Inflammatory macrophage treated with lipopolysaccharide for 1 hour (primary cell): Measurements from ENCODE around the gene PLA2G5.

Experiments used
- DNase-seq, 2 donors: peaks; one replicate each; pipeline ENCODE4 v3.0.0-alpha.2; 2020 to 2022

Gene PLA2G5

DNA sequence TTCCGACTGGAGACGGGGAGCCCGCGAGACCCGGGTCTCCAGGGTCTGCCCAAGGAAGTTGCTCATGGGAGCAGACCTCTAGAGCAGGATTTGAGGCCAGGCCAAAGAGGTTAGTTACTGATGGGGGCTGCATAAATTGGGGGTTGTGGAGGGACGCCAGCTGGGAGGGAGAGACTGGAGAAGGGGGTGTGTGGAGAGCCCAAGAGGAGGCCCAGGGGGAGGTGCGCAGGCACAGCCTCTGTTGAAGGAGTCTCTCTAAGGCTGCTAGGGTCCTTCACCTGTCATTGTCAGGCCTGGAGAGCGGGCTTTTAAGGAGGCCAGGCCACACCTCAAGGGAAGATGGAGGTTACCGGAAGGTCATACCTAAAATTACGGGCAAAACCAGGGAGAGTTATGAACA is 363 bp downstream of the PLA2G5 start:
- DNase-seq, result no peak

GRCh38 chr1:20071416-20071815 is 1.4 kb downstream of the PLA2G5 start:
- DNase-seq, result no peak

DNA sequence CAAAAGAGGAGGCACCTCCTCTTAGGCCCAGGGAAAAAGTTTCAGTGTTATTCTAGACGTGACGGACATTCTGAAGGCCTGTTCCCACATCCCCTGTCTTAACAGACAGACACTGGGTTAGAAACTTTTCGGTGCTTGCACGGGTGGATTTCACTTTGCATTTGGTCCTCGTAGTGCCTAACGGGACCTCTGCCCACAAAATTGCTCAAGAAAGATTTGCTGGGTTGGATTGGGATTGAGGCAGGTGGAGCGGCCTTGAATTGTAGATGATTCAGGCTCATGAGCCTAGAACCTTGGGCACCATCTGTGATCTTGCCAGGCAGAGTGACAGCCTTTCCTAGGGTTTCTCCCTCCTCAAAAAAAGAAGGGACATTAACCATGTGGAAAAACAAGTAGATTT is 2.8 kb downstream of the PLA2G5 start:
- DNase-seq, result no peak

GRCh38 chr1:20073256-20073655 is 3.3 kb downstream of the PLA2G5 start:
- DNase-seq, result no peak

DNA sequence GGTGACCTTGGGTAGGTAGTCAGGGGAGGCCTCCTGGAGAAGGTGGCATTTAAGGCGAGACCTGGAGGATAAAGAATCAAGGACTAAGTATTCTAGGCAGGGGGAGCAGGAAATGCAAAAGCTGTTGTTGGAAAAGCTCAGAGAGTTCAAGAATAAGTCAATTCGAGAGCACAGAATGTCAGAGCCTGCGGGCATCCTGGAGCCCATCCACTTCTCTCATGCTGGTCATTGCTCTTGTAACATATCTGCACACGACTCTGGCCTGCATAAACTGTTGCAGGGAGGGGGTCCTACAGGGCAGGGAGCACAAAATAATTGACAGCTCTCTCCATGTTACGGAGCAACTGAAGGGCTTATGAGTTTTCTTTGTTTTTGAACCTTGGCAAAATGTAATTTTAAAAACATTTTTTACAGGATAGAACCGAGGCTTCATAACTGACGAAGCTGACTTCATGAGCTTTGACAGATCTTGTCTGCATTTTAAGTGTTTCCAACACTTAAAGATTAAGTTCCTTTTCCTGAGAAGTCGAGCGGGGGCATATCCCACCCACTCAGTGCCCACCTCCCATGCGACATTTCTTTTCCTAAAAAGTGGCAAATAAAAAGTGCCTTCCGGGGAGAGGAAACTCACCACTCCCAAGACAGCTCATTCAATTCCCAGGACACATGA is 4.2 kb downstream of the PLA2G5 start:
- no peak for DNase-seq

DNA sequence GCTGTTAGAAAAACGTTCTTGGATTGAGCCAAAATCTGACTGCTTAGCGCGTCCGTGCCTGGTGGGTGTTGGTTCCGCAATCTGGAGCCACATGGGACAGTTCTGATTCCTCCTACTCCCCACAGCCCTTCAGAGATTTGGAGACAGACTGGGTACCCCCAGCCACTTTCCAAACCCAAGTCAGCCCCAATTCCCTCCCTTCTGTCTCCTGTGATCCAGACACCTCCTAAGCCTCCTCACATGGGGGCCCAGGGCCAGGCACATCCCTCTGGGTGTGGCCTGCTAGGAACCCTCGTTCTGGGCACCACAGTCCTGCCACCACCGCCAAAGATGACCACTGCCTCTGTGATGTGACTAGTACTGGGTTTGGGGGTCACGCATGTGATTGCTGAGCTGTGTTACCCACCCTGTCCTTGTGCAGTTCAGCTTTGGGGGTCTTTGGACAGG is 4.8 kb downstream of the PLA2G5 start:
- DNase-seq, result no peak

- no peak for DNase-seq
Measured at GRCh38 chr1:20075345-20075744, 5.4 kb downstream of the PLA2G5 start.

- DNase-seq, result no peak
Measured at GRCh38 chr1:20076223-20076622, 6.2 kb downstream of the PLA2G5 start.

DNA sequence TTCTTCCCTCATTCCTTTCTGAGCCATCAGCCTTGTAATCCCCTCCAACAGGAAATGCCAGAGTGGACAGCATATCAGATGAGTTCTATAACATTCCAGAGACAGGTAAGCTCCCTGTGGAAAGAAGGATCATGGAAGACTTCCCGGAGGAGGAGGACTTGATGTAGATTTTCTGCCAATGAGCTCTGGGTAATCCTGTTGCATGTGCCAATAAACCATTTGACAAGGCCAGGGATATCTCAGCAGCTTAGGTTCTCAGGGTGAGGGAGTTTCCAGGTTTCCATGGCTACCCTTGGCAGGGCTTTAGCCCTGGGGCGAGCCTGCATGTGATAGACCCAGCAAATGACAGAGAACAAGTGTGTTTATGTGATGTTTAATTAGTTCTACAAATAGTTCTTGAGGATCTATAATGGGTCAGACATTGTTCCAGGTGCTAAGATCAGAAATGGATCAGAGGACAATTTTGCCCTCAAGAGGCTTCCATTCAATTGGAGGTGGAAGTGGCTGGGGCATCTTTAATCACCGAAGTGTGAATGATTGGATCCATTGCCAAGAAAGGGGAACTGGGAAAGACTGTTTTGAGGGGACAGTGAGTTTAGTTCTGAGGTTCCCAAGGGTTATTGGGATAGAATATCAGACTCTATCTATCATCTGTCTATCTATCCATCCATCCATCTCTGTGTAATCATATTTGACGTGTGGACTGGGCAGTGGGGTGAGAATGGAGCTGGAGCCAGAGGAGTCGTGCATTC is 6.9 kb downstream of the PLA2G5 start:
- DNase-seq, result no peak

GRCh38 chr1:20078171-20078651 is 8.2 kb downstream of the PLA2G5 start:
- no peak for DNase-seq

DNA sequence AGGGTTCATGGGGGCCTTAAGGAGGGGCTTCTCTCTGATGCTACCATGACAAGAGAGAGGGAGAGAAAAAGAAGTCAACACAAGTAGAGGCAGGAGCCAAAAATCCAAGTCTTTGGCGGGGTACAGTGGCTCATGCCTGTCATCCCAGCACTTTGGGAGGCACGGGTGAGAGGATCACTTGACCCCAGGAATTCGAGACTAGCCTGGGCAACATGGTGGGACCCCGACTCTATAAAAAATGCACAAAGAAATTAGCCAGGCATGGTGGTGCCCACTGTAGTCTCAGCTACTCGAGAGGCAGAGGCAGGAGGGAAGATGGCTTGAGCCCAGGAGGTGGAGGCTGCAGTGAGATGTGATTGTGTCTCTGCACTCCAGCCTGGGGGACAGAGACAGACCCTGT is 8.7 kb downstream of the PLA2G5 start:
- DNase-seq, result no peak

GRCh38 chr1:20079661-20080305 is 9.8 kb downstream of the PLA2G5 start:
- DNase-seq, result no peak

DNA sequence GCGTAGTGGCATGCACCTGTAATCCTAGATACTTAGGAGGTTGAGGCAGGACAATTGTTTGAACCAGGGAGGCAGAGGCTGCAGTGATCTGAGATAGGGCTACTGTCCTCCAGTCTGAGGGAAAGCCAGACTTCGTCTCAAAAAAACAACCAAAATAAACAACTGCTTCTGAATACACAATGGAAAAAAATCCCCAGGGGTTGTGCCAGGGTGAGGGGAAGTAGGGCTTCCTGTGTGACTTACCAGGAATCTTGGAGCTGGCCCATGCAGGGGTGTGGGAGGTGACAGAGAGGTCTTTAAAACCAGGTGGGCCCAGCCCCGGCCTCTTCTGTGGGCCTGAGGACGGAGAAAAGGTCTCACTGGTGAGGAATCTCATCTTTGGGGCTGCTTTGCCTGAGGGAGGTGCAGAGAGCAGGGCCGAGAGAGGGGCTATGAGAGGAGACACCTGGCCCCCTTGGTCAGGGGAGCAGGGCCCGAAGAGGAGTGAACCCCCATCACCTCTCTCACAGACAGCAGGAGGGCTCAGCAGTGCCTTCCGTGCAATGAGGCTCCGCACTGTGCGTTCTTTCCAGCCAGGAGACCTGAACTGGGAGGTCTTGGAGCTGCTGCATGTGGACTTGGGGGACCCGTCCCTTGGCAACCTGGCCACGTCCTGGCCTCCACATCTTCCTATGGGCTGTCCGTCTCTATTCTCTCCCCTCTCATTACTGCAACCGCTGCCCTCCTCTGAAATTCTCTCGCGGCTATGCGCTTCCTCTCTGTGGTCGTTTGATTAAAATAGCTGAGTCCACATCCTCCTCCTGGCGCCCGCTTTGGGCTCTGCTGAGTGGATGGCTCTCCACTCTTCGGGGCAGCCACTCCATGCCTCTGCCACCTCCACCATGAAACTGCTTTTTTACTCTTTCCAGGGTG is 10.7 kb downstream of the PLA2G5 start:
- DNase-seq, result peak in 1 of 2 donors; percentile 19

DNA sequence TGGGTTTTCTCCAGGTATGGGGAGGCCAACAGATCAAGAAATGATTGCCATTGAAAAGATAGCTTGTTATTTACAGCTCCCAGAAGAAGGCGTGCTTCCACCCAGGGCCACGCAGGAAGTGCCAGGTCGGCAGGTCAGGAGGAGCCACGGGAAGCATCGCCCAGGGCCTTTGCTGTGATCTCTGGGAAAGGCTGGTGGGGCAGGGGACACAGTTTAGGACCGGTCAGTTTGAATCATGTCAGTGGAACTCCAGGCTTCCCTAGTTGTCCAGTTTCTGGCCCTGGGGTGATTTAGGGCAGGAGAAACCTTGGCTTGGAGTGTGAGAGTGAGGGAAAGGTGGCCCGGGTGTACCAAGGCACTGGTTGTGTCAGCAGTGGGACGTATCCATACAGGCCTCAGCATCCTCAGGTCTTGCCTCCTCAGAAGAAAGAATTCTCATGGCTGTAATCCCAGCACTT is 11.4 kb downstream of the PLA2G5 start:
- no peak for DNase-seq

- DNase-seq, result no peak
Measured at GRCh38 chr1:20082772-20083171, 12.8 kb downstream of the PLA2G5 start.

- no peak for DNase-seq
Measured at GRCh38 chr1:20083178-20083944, 13.4 kb downstream of the PLA2G5 start.

DNA sequence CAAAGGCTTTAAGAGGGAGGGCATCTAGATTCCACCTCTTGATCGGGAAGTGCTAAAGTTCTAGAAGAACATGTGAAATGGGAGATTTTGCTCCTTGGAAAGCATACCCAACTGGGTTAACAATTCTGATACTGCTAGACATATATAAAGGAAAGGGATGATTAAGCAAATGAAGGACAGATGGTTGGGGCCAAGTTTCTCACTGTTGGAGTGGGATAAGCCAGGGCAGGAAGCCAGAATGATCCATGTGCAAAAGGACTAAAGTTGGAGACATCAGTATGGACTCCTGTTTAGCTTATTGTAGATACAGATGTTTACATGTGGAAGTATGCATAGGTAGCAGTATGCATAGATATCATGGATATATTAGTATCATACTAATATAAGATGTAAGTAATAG is 16.8 kb downstream of the PLA2G5 start:
- no peak for DNase-seq

DNA sequence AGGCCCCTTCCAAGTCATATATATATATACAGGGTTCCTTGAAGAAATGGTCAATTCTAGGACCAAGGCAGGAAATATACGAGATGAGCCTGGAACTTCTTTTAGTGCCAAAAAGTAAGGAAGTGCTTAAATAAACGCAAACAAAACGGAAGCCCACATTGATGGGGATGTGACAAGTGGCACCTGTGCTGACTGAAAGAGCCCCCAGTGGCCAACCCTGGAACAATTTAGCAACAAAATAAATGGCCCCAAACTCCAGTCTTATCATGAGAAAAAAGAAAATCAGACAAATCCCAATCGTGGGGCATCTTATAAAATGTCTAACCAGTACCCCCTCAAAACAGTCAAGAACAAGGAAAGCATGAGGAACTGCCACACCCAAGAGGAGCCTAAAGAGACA is 17.7 kb downstream of the PLA2G5 start:
- DNase-seq, result no peak

DNA sequence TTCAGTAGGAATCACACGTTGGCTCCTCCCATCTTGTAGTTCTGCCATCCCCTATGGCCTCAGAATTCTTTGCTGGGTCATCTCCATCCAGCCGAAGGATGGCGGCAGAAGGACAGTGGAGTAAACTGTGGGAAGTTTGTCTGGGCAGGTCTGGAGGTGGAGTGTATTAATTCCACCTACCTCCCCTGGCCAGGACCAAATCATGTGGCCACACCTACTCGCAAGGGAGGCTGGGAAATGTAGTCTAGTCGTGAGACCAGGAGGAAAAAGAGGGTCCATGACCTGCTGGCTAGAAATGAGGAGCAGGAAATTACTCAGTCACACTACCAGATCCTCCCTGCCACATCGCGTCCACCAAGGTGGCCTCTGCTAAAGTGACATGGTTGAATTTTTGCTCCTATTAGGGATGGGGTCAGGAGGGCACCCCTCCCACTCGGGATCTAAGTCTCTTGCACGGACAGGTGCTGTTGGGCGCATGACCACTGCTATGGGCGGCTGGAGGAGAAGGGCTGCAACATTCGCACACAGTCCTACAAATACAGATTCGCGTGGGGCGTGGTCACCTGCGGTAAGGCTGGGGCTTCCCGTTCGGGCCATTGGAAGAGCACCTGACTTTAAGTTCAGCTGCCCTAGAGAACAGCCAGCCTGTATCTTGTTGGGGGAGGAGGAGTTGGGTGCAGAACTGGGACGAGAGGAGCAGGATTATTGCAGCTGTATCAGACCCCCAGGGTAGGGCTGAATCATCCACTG is 19.5 kb downstream of the PLA2G5 start:
- no peak for DNase-seq

DNA sequence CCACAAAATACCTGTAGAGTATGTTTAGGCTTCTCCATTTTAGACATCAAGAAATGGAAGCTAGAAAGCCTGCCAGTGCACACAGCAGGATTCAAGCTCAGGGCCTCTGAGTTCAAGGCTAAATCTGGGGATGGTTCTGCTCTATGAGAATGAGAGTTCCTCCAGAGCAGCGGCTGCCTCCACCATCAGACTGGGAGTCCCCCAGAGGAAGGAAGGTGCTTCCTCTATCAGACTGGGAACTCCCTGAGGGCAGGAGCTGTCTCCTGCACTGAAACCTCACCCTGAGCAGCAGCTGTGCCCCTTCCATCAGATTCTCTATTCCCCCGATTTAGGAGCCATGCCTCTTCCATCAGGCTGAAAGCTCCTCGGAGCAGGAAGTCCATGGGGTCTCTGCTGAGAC is 20.1 kb downstream of the PLA2G5 start:
- DNase-seq, result no peak

- DNase-seq, result no peak
Measured at GRCh38 chr1:20090641-20091040, 20.6 kb downstream of the PLA2G5 start.
